Measurements from ENCODE around the gene RACK1.

RACK1 gene

DNA sequence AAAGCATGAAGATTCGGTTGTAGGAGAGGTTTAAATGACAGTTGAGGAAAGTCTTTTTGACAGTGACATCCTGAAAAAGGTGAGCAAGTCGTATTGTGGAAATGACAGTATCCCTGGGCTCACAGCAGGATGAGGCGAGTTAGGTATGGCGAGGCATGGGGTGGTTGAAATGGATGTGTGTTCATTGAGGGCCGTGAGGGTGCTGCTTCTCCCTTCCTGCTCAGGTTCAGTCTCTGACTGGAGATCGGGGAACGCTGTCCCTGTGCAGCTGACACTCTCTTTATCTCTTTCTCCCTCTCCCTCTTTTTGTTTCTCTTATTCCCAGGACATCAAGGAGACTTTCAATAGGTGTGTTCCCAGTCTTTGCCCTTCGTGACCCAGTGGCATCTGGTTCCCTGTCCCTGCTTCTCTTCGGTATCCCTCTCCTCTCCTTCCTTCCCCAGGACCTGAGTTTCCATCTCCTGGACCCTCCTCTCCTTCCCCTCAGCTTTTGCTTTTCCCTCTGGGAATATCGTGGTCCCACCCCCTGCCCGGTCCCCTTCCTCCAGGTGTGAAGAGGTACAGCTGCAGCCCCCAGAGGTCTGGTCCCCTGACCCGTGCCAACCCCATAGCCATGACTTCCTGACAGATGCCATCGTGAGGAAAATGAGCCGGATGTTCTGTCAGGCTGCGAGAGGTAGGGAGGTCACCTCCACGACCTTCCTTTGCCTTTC is 10.5 kb downstream of the RACK1 start:
- DNase-seq (ENCODE audit: low read depth, low spot score), result no peak
- Histone ChIP-seq H3K36me3 (ENCODE audit: insufficient read depth, low read length) (peaks cover 33% of the 10 kb centered on the region), H3K4me3 (no peak overlapping the region), H3K27ac (peak overlapping the region; percentile 57; the same call in 1 of the 2 replicates), H3K9me3 (ENCODE audit: low read depth, low read length) (no peaks in the 10 kb centered on the region), H3K9ac (ENCODE audit: insufficient read length) (no peak overlapping the region)
- TF ChIP-seq FOXP2 (optimal IDR thresholded peaks at IDR 0.05; ENCODE audit: control extremely low read depth, extremely low read length, insufficient read depth), result no peak

DNA sequence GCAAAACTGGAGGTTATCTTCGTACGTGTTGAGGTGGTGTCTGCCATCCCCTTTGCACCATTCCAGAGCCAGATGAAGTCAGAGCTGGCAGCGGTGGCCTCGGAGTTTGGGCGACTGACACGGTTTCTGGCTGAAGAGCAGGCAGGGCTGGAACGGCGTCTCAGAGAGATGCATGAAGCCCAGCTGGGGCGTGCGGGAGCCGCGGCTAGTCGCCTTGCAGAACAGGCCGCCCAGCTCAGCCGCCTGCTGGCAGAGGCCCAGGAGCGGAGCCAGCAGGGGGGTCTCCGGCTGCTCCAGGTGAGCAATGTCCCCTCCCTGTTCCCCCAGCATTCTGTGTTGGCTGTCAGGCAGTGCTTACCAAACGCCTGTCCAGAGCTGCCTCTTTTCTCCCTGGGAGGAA is 11.1 kb downstream of the RACK1 start:
- peak overlapping the region; percentile 57; the same call in 1 of the 2 replicates for H3K27ac ChIP-seq
- H3K9ac ChIP-seq (ENCODE audit: insufficient read length), result no peak overlapping the region
- peaks cover 27% of the 10 kb centered on the region for H3K36me3 ChIP-seq (ENCODE audit: insufficient read depth, low read length)
- no peak for DNase-seq (ENCODE audit: low read depth, low spot score)
- H3K4me3 ChIP-seq, result no peak overlapping the region
- no peaks in the 10 kb centered on the region for H3K9me3 ChIP-seq (ENCODE audit: low read depth, low read length)
- TF ChIP-seq EZH2 (IDR thresholded peaks at IDR 0.05) (no peak), POLR2AphosphoS5 (IDR thresholded peaks at IDR 0.05; ENCODE audit: borderline replicate concordance, low read depth, low read length) (no peak)

DNA sequence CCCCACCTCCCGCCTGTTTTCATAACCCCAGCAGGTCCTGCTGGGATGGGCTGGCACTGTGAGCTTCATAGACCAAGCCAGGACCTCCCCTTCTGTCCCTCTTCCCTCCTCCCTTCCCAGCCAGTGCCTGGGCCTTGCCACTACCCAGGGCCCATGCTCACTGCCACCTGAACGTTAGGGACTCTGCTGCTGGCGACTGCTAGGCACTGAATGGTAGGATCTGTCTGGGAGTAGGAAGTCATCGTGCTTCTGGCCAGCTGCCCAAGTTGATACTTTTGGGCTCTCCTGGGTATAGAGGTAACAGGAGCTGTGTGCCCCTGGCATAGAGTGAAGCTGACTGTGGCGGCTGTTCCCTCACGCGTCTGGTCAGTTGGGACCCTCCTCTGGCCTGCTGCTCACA is 12.3 kb downstream of the RACK1 start:
- H3K36me3 ChIP-seq (ENCODE audit: insufficient read depth, low read length), result peaks cover 15% of the 10 kb centered on the region
- H3K9ac ChIP-seq (ENCODE audit: insufficient read length), result no peak overlapping the region
- no peak for DNase-seq (ENCODE audit: low read depth, low spot score)
- H3K27ac ChIP-seq, result no peak overlapping the region; the same call in 1 of the 2 replicates
- H3K9me3 ChIP-seq (ENCODE audit: low read depth, low read length), result no peaks in the 10 kb centered on the region
- no peak overlapping the region for H3K4me3 ChIP-seq
- TF ChIP-seq POLR2AphosphoS5 (IDR thresholded peaks at IDR 0.05; ENCODE audit: borderline replicate concordance, low read depth, low read length) (no peak), EZH2 (IDR thresholded peaks at IDR 0.05) (no peak), FOXP2 (optimal IDR thresholded peaks at IDR 0.05; ENCODE audit: control extremely low read depth, extremely low read length, insufficient read depth) (no peak)

DNA sequence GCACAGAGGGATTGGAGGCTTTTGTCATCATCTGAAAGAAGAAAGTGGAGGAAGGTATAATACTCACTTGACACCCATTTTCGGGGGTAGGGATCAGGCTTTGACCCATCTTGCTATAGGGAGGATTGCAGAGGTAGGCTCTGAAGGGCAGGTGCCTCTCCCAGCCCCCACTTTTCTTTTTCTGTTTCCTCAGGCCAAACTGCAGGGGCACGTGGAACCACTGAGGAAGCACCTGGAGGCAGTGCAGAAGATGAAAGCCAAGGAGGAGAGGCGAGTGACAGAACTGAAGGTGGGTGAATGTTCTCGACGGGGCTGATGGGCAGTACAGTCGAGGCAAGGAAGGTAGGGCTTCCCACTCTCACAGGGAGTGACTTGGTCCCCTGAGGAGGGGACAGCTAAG is 13.2 kb downstream of the RACK1 start:
- Histone ChIP-seq H3K4me3 (no peak overlapping the region), H3K36me3 (ENCODE audit: insufficient read depth, low read length) (peaks cover 6% of the 10 kb centered on the region), H3K9ac (ENCODE audit: insufficient read length) (no peak overlapping the region), H3K9me3 (ENCODE audit: low read depth, low read length) (no peaks in the 10 kb centered on the region), H3K27ac (no peak overlapping the region)
- DNase-seq (ENCODE audit: low read depth, low spot score), result no peak
- TF ChIP-seq FOXP2 (optimal IDR thresholded peaks at IDR 0.05; ENCODE audit: control extremely low read depth, extremely low read length, insufficient read depth) (no peak), POLR2AphosphoS5 (IDR thresholded peaks at IDR 0.05; ENCODE audit: borderline replicate concordance, low read depth, low read length) (no peak)

DNA sequence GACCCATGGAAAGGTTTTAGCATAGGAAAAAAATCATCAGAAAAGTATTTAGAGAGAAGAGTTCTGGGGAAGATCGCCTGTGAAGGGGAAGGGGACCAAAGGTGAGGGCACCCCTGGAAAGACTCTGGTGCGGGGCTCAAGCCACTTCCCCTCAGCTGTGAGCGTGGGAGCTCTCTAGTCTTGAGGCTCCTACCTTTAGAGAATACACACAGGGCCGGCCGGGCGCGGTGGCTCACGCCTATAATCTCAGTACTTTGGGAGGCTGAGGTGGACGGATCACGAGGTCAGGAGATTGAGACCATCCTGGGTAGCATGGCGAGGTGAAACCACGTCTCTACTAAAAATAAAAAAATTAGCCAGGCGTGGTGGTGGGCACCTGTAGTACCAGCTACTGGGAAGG is 13.7 kb downstream of the RACK1 start:
- TF ChIP-seq FOXP2 (optimal IDR thresholded peaks at IDR 0.05; ENCODE audit: control extremely low read depth, extremely low read length, insufficient read depth) (no peak), POLR2AphosphoS5 (IDR thresholded peaks at IDR 0.05; ENCODE audit: borderline replicate concordance, low read depth, low read length) (no peak), EZH2 (IDR thresholded peaks at IDR 0.05) (no peak)
- H3K9me3 ChIP-seq (ENCODE audit: low read depth, low read length), result no peaks in the 10 kb centered on the region
- H3K9ac ChIP-seq (ENCODE audit: insufficient read length), result no peak overlapping the region
- H3K27ac ChIP-seq, result no peak overlapping the region
- H3K36me3 ChIP-seq (ENCODE audit: insufficient read depth, low read length), result peaks cover under 1% of the 10 kb centered on the region; the same call in 1 of the 2 replicates
- no peak for DNase-seq (ENCODE audit: low read depth, low spot score)
- H3K4me3 ChIP-seq, result no peak overlapping the region

DNA sequence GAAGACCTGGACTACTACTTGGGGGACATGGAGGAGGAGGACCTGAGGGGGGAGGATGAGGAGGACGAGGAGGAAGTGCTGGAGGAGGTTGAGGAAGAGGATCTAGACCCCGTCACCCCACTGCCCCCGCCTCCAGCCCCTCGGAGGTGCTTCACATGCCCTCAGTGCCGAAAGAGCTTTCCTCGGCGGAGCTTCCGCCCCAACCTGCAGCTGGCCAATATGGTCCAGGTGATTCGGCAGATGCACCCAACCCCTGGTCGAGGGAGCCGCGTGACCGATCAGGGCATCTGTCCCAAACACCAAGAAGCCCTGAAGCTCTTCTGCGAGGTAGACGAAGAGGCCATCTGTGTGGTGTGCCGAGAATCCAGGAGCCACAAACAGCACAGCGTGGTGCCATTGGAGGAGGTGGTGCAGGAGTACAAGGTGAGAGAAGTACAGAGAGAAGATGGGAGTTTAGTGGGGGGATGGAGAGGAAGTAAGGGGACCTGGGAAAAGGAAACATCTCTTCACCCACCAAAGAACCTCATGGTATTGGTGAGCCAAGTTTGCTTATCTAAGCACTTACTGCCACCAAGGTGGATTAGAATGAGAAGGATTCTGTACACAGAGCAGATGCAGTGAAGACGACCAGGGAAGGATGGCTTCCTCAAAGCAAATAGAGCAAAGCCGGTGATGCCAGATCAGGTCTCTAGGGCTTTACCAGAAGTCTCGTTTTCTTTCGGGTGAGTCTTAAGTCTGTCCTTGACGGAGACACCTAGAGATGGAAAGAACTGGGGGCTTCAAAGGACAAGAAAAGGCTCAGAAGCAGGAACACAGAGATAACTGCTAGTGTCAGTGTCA is 19.1 kb downstream of the RACK1 start:
- Histone ChIP-seq H3K9me3 (ENCODE audit: low read depth, low read length) (no peaks in the 10 kb centered on the region), H3K36me3 (ENCODE audit: insufficient read depth, low read length) (no peaks in the 10 kb centered on the region), H3K27ac (no peak overlapping the region), H3K9ac (ENCODE audit: insufficient read length) (peak overlapping the region; percentile 96), H3K4me3 (peak overlapping the region; percentile 96)
- TF ChIP-seq FOXP2 (optimal IDR thresholded peaks at IDR 0.05; ENCODE audit: control extremely low read depth, extremely low read length, insufficient read depth) (no peak), EZH2 (IDR thresholded peaks at IDR 0.05) (no peak), POLR2AphosphoS5 (IDR thresholded peaks at IDR 0.05; ENCODE audit: borderline replicate concordance, low read depth, low read length) (no peak)
- DNase-seq (ENCODE audit: low read depth, low spot score), result no peak

DNA sequence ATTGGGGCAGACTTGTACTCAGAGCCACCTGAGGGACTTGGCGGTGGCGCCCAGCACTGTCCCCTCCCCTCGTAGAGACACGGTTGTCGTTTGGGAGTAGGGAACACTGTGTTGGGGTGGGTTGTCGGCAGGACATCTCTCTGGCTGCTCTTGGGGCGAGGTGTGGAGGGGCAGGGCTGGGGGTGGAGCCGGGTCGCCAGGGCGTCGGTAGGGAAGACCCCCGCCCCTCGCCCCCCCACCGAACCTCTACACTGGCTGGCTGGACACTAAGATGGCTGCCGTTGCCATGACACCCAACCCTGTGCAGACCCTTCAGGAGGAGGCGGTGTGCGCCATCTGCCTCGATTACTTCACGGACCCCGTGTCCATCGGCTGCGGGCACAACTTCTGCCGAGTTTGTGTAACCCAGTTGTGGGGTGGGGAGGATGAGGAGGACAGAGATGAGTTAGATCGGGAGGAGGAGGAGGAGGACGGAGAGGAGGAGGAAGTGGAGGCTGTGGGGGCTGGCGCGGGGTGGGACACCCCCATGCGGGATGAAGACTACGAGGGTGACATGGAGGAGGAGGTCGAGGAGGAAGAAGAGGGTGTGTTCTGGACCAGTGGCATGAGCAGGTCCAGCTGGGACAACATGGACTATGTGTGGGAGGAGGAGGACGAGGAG is 19.8 kb downstream of the RACK1 start:
- DNase-seq (ENCODE audit: low read depth, low spot score), result no peak
- H3K4me3 ChIP-seq, result peak overlapping the region; percentile 96
- peak overlapping the region; percentile 96 for H3K9ac ChIP-seq (ENCODE audit: insufficient read length)
- TF ChIP-seq FOXP2 (optimal IDR thresholded peaks at IDR 0.05; ENCODE audit: control extremely low read depth, extremely low read length, insufficient read depth) (no peak), EZH2 (IDR thresholded peaks at IDR 0.05) (no peak), POLR2AphosphoS5 (IDR thresholded peaks at IDR 0.05; ENCODE audit: borderline replicate concordance, low read depth, low read length) (peak; percentile 54)
- peak overlapping the region; percentile 93 for H3K27ac ChIP-seq
- H3K9me3 ChIP-seq (ENCODE audit: low read depth, low read length), result no peaks in the 10 kb centered on the region
- H3K36me3 ChIP-seq (ENCODE audit: insufficient read depth, low read length), result no peaks in the 10 kb centered on the region

DNA sequence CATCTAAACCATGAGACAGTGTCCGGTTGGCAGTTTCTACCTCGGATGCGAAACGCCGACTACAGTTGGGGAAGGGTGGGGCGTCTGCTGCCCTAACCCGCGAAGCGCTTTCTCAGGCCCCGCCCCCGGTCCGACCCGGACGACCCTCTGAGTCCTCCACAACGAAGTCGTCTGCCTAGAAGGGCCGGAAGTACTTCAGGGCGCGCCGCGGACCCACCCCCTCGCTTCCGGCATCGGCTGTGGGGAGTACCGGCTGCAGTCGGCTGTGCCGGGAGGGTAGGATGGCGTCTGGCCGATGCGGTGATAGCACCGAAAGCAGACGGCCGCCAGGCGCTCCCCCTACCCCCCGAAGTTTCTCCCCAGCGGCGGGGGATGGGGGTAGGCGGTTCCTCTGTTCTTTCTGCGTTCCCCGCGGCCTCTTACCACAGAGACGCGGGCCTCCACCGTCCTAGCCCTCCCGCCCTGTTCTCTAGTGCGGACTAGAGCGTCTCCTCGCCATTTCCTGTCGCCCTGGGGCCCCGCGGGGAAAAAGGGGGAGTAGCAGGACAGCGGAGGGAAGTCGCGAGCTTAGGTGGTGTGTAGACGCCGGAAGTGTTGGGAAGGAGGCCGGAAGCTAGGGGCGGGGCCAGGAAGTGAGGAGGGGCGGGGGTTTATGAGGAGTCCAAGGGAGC is 20.5 kb downstream of the RACK1 start, which contains the start of gene TRIM41:
Gene TRIM41, plus strand, starts transcription at position 224 of the 671 bp plus-strand sequence. CDS start 719 bp downstream, outside the sequence.
- Histone ChIP-seq H3K4me3 (peak within 1 kb of the TSS; percentile 96), H3K27ac (peak within 1 kb of the TSS; percentile 93), H3K36me3 (ENCODE audit: insufficient read depth, low read length) (no peaks in the 10 kb centered on the region), H3K9ac (ENCODE audit: insufficient read length) (peak within 1 kb of the TSS; percentile 96), H3K9me3 (ENCODE audit: low read depth, low read length) (no peaks in the 10 kb centered on the region)
- peak; percentile 95 for DNase-seq (ENCODE audit: low read depth, low spot score)
- peak; percentile 81 for TF ChIP-seq POLR2AphosphoS5 (IDR thresholded peaks at IDR 0.05; ENCODE audit: borderline replicate concordance, low read depth, low read length)
- peak; percentile 76 for TF ChIP-seq FOXP2 (optimal IDR thresholded peaks at IDR 0.05; ENCODE audit: control extremely low read depth, extremely low read length, insufficient read depth)
- no peak for TF ChIP-seq EZH2 (IDR thresholded peaks at IDR 0.05)
